Prostate gland (tissue), 2 donors: ENCODE data around the gene PALD1.

Experiments used
- POLR2A ChIP-seq: fragments of 450-650 bp; IDR thresholded peaks from one replicate; pipeline ENCODE4 v1.6.1; 2016; ENCODE audit warnings: antibody characterized with exemption, mild to moderate bottlenecking
- TF ChIP-seq, protein P1 (sequence below), 4 experiments: fragments of 200-600 bp in 2 of 4; fragments of 450-650 bp in 2 of 4; sonication (generic) in 2 of 4; IDR thresholded peaks; 1 replicate in 3 of 4; 2 replicates in 1 of 4; pipeline ENCODE4 v1.5.1; 2016 to 2019; ENCODE audit warnings: antibody characterized with exemption in 4 of 4, mild to moderate bottlenecking in 2 of 4, moderate library complexity in 2 of 4

DNA sequence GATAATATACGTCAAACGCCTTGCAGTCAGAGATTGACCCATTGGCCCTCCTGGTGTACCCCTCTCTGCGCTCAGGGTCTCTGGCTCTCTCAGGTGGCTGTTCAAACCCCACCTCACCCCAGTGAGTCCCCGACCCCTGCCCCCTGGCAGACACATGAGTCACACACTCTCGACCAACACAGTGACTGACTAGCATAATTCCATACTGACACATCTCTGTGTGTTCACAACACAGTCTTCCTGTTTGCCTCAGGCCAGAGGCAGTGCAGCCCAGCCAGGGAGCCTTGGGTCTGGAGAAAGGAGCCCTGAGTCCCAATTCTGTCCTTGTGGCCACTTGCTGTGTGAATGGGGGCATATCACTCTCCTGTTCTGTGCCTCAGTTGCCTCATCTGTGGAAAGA lies 40.1 kb downstream of the PALD1 start:
- TF ChIP-seq, protein P1, sequence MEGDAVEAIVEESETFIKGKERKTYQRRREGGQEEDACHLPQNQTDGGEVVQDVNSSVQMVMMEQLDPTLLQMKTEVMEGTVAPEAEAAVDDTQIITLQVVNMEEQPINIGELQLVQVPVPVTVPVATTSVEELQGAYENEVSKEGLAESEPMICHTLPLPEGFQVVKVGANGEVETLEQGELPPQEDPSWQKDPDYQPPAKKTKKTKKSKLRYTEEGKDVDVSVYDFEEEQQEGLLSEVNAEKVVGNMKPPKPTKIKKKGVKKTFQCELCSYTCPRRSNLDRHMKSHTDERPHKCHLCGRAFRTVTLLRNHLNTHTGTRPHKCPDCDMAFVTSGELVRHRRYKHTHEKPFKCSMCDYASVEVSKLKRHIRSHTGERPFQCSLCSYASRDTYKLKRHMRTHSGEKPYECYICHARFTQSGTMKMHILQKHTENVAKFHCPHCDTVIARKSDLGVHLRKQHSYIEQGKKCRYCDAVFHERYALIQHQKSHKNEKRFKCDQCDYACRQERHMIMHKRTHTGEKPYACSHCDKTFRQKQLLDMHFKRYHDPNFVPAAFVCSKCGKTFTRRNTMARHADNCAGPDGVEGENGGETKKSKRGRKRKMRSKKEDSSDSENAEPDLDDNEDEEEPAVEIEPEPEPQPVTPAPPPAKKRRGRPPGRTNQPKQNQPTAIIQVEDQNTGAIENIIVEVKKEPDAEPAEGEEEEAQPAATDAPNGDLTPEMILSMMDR (IDR thresholded peaks at IDR 0.05), result no peak
- TF ChIP-seq POLR2A, result no peak
